Endothelial cell (in vitro differentiated cells): ENCODE data around the gene CTNS. TPM values are rescaled to one million over a fixed set of nuclear protein-coding genes. Genes with fewer than 3 reads are reported as not detected.

Experiments
- DNase-seq: peaks from one replicate; pipeline ENCODE4 v3.0.0; 2021; ENCODE audit warnings: low spot score
- H3K27ac Mint-ChIP-seq: one replicate; pipeline ENCODE4 v1.8.0; 2021; ENCODE audit warnings: mixed read lengths, inconsistent platforms; ENCODE audit not compliant: unreplicated experiment
- H3K27me3 Mint-ChIP-seq: one replicate; pipeline ENCODE4 v1.8.0; 2021; ENCODE audit warnings: mild to moderate bottlenecking, moderate library complexity, mixed read lengths, inconsistent platforms; ENCODE audit not compliant: unreplicated experiment
- H3K36me3 Mint-ChIP-seq: one replicate; pipeline ENCODE4 v1.8.0; 2021; ENCODE audit warnings: mild to moderate bottlenecking, low read depth, mixed read lengths, inconsistent platforms; ENCODE audit not compliant: unreplicated experiment
- H3K4me1 Mint-ChIP-seq: one replicate; pipeline ENCODE4 v1.8.0; 2021; ENCODE audit warnings: mild to moderate bottlenecking, mixed read lengths, inconsistent platforms; ENCODE audit not compliant: unreplicated experiment
- H3K4me3 Mint-ChIP-seq: one replicate; pipeline ENCODE4 v1.8.0; 2021; ENCODE audit warnings: mild to moderate bottlenecking, mixed read lengths, inconsistent platforms; ENCODE audit not compliant: unreplicated experiment
- H3K9me3 Mint-ChIP-seq: one replicate; pipeline ENCODE4 v1.8.0; 2021; ENCODE audit warnings: mixed read lengths, inconsistent platforms; ENCODE audit not compliant: unreplicated experiment
- total RNA-seq: library from RNA; stranded (reverse); fragmentation: NEBNext Ultra II Directional; extraction: Animal tissue kit (Norgen Biotek cat#: 25700); gene quantifications from one replicate; pipeline ENCODE4 v1.2.1, GENCODE V29; 2021; ENCODE audit not compliant: unreplicated experiment
- TF ChIP-seq, protein P1 (sequence below): fragments of 200-600 bp; sonication (generic); IDR thresholded peaks from one replicate; pipeline ENCODE4 v1.5.0; 2021; ENCODE audit warnings: antibody characterized with exemption; ENCODE audit not compliant: unreplicated experiment

CTNS gene
- total RNA-seq, 1 donor from 2014 or later, result 17.5 TPM

DNA sequence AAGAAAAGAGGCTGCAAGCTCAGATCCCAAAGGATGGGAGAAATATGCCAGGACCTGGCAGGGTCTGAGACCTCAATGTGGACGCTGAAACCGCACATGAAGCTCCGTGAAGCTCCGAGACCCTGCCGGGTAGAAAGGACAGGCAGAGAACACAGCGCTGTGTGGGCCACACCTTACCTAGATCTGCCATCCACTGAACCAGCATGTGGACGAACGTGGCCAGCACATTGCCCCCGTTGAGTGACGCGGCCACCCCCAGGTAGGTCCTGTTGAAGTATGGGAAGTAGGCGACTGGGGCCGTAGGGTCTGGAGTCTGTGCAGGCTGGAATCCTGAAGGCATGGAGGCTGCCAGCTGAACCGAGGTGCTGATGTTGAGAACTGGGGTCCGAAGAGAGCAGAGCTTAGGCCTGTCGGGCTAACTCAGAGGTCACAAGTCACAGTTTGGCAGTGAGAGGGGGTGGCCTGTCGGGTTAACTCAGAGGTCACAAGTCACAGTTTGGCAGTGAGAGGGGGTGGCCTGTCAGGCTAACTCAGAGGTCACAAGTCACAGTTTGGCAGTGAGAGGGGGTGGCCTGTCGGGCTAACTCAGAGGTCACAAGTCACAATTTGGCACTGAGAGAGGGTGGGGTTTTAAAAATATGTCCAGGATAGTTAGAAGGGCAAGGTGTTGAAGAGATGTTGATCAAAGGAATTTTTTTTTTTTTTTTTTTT is 21.2 kb upstream of the CTNS start:
- Mint-ChIP-seq H3K27ac (no peak overlapping the region), H3K4me3 (no peak overlapping the region), H3K4me1 (no peaks in the 10 kb centered on the region), H3K9me3 (no peaks in the 10 kb centered on the region), H3K36me3 (peaks cover 40% of the 10 kb centered on the region), H3K27me3 (peaks cover 1% of the 10 kb centered on the region)
- TF ChIP-seq, protein P1, sequence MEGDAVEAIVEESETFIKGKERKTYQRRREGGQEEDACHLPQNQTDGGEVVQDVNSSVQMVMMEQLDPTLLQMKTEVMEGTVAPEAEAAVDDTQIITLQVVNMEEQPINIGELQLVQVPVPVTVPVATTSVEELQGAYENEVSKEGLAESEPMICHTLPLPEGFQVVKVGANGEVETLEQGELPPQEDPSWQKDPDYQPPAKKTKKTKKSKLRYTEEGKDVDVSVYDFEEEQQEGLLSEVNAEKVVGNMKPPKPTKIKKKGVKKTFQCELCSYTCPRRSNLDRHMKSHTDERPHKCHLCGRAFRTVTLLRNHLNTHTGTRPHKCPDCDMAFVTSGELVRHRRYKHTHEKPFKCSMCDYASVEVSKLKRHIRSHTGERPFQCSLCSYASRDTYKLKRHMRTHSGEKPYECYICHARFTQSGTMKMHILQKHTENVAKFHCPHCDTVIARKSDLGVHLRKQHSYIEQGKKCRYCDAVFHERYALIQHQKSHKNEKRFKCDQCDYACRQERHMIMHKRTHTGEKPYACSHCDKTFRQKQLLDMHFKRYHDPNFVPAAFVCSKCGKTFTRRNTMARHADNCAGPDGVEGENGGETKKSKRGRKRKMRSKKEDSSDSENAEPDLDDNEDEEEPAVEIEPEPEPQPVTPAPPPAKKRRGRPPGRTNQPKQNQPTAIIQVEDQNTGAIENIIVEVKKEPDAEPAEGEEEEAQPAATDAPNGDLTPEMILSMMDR, result no peak
- no peak for DNase-seq

- no peak overlapping the region for H3K27ac Mint-ChIP-seq
- H3K4me1 Mint-ChIP-seq, result no peaks in the 10 kb centered on the region
- TF ChIP-seq, protein P1, result no peak
- H3K27me3 Mint-ChIP-seq, result peaks cover 1% of the 10 kb centered on the region
- peaks cover 40% of the 10 kb centered on the region for H3K36me3 Mint-ChIP-seq
- H3K4me3 Mint-ChIP-seq, result no peak overlapping the region
- no peak for DNase-seq
- H3K9me3 Mint-ChIP-seq, result no peaks in the 10 kb centered on the region
Observed at GRCh38 chr17:3621146-3621720, 15.3 kb upstream of the CTNS start.

DNA sequence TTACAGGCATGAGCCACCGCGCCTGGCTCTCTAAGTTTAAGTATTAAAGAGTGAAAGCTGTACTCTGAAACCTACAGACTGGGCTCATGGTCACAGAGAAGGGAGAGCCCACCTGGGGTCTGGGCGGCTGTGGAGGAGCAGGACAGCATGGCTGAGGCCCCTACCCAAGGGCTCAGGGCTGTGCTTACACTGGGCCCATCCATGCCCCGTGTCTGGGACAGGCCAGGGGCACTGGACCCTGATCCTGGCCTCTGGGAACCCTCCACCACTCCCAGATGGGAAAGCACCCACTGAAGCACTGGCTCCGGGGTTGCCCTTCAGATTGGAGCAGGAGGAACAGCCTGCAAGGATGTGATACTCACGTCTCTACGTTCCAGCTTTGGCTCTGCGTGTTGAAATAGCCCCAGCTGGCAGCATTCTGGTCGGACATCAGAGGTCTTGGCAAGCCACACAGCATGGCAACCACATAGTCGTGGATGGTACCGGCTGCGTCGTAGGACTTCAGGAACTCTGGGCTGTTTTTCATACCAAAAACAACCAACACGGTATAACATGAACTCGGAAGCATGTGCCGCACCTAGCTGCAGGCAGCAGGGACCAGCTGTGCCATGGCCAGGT is 13.5 kb upstream of the CTNS start:
- H3K4me3 Mint-ChIP-seq, result no peak overlapping the region
- H3K36me3 Mint-ChIP-seq, result peaks cover 38% of the 10 kb centered on the region
- H3K4me1 Mint-ChIP-seq, result peaks cover 5% of the 10 kb centered on the region
- no peaks in the 10 kb centered on the region for H3K9me3 Mint-ChIP-seq
- TF ChIP-seq, protein P1, result no peak
- DNase-seq, result no peak
- peaks cover 3% of the 10 kb centered on the region for H3K27me3 Mint-ChIP-seq
- H3K27ac Mint-ChIP-seq, result no peak overlapping the region

DNA sequence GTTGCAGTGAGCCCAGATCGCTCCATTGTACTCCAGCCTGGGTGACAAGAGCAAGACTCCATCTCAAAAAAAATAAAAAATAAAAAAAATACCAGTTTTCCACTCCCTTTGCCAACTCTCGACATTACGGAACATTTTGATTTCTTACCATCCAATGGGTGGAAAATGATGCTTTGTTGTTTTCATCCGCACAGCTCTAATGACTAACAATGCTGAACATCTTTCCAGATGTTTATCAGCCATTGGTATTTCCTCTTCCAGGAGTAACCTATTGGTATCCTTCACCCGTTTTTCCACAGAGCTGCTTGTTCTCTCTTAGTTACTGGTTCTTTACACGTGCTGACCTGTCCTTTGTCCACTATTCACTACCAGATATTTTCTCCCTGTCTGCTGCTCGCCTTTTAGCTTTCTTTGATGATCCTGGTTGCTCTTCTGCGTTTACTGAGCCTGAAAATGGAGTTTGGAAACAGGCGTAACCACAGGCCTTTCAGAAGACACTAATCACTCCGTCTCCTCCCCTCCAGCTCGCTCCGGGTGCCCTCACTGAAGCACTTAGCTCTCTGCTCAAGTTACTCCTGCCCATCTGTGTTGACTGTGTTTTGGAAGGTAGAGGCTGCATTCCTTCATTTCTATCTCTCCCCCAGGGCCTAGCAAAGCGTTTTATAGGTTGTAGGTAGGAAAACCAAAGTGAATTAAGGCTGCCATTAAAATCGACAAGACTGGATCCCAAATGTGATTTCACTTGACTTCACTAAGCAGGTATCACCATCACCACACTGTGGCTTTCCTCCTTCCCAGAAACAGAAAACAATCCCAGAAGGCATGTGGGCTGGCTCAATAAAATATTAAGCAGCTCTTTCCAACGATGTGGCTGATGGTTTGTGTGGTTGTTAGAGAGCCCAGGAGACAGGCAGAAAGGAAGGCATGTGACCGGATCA is 9.5 kb upstream of the CTNS start:
- H3K9me3 Mint-ChIP-seq, result no peaks in the 10 kb centered on the region
- H3K36me3 Mint-ChIP-seq, result peaks cover 30% of the 10 kb centered on the region
- peaks cover 1% of the 10 kb centered on the region for H3K27me3 Mint-ChIP-seq
- H3K27ac Mint-ChIP-seq, result peak overlapping the region; percentile 1
- DNase-seq, result no peak
- TF ChIP-seq, protein P1, result no peak
- H3K4me1 Mint-ChIP-seq, result peaks cover 5% of the 10 kb centered on the region
- no peak overlapping the region for H3K4me3 Mint-ChIP-seq
